T-helper 1 cell treated with Interleukin-12 subunit alpha and Interleukin-12 subunit beta and Interleukin-4 antibody, amounts not matched to agents 30 μg/mL and 1 μg/mL, for 36 hours (primary cell): ENCODE results near the gene PLCH1.

Experiments used
- H3K27ac Mint-ChIP-seq: one replicate; pipeline ENCODE4 v1.8.0; 2021; ENCODE audit warnings: mild to moderate bottlenecking, mixed read lengths
- H3K27me3 Mint-ChIP-seq: one replicate; pipeline ENCODE4 v1.8.0; 2021; ENCODE audit warnings: low read depth, mixed read lengths
- H3K36me3 Mint-ChIP-seq: one replicate; pipeline ENCODE4 v1.8.0; 2021; ENCODE audit warnings: low read depth, mixed read lengths
- H3K4me1 Mint-ChIP-seq: one replicate; pipeline ENCODE4 v1.8.0; 2021; ENCODE audit warnings: low read depth, mixed read lengths
- H3K4me3 Mint-ChIP-seq: one replicate; pipeline ENCODE4 v1.8.0; 2021; ENCODE audit warnings: mild to moderate bottlenecking, moderate library complexity, mixed read lengths
- H3K9me3 Mint-ChIP-seq: one replicate; pipeline ENCODE4 v1.8.0; 2021; ENCODE audit warnings: mixed read lengths

Gene PLCH1

GRCh38 chr3:155457591-155457990 is 287.3 kb downstream of the PLCH1 start:
- Mint-ChIP-seq H3K4me1 (no peaks in the 10 kb centered on the region), H3K36me3 (no peaks in the 10 kb centered on the region), H3K27ac (no peak overlapping the region), H3K4me3 (no peak overlapping the region), H3K9me3 (no peaks in the 10 kb centered on the region), H3K27me3 (no peaks in the 10 kb centered on the region)

- Mint-ChIP-seq H3K27ac (no peak overlapping the region), H3K4me3 (no peak overlapping the region)
These were observed 289.1 kb downstream of the PLCH1 start for GRCh38 chr3:155455765-155456164.

GRCh38 chr3:155453512-155453911 is 291.4 kb downstream of the PLCH1 start:
- no peak overlapping the region for H3K4me3 Mint-ChIP-seq
- no peaks in the 10 kb centered on the region for H3K9me3 Mint-ChIP-seq
- no peaks in the 10 kb centered on the region for H3K27me3 Mint-ChIP-seq
- H3K4me1 Mint-ChIP-seq: no peaks in the 10 kb centered on the region
- no peak overlapping the region for H3K27ac Mint-ChIP-seq
- H3K36me3 Mint-ChIP-seq: no peaks in the 10 kb centered on the region

More at GRCh38 chr3:155455765-155456164, 289.1 kb downstream of the PLCH1 start:
- no peaks in the 10 kb centered on the region for H3K36me3 Mint-ChIP-seq
- H3K4me1 Mint-ChIP-seq: no peaks in the 10 kb centered on the region
- H3K27me3 Mint-ChIP-seq: no peaks in the 10 kb centered on the region
- H3K9me3 Mint-ChIP-seq: no peaks in the 10 kb centered on the region

GRCh38 chr3:155449613-155450267 is 295.1 kb downstream of the PLCH1 start:
- Mint-ChIP-seq H3K27me3 (no peaks in the 10 kb centered on the region), H3K4me1 (no peaks in the 10 kb centered on the region), H3K27ac (no peak overlapping the region), H3K36me3 (no peaks in the 10 kb centered on the region), H3K4me3 (no peak overlapping the region), H3K9me3 (no peaks in the 10 kb centered on the region)

- no peaks in the 10 kb centered on the region for H3K27me3 Mint-ChIP-seq
- no peak overlapping the region for H3K27ac Mint-ChIP-seq
These were observed 296.3 kb downstream of the PLCH1 start for GRCh38 chr3:155448531-155448930.

GRCh38 chr3:155446366-155446765 is 298.5 kb downstream of the PLCH1 start:
- H3K9me3 Mint-ChIP-seq: no peaks in the 10 kb centered on the region
- H3K27me3 Mint-ChIP-seq: no peaks in the 10 kb centered on the region
- no peaks in the 10 kb centered on the region for H3K36me3 Mint-ChIP-seq
- H3K27ac Mint-ChIP-seq: no peak overlapping the region
- no peak overlapping the region for H3K4me3 Mint-ChIP-seq
- H3K4me1 Mint-ChIP-seq: no peaks in the 10 kb centered on the region

More at GRCh38 chr3:155448531-155448930, 296.3 kb downstream of the PLCH1 start:
- H3K36me3 Mint-ChIP-seq: no peaks in the 10 kb centered on the region
- no peak overlapping the region for H3K4me3 Mint-ChIP-seq
- H3K9me3 Mint-ChIP-seq: no peaks in the 10 kb centered on the region
- no peaks in the 10 kb centered on the region for H3K4me1 Mint-ChIP-seq

- Mint-ChIP-seq H3K27me3 (no peaks in the 10 kb centered on the region), H3K36me3 (no peaks in the 10 kb centered on the region), H3K4me1 (no peaks in the 10 kb centered on the region), H3K27ac (no peak overlapping the region), H3K9me3 (no peaks in the 10 kb centered on the region), H3K4me3 (no peak overlapping the region)
These were observed 300.1 kb downstream of the PLCH1 start for GRCh38 chr3:155444771-155445170.

- H3K27me3 Mint-ChIP-seq: no peaks in the 10 kb centered on the region
- no peak overlapping the region for H3K27ac Mint-ChIP-seq
- H3K4me3 Mint-ChIP-seq: no peak overlapping the region
- no peaks in the 10 kb centered on the region for H3K36me3 Mint-ChIP-seq
- no peaks in the 10 kb centered on the region for H3K9me3 Mint-ChIP-seq
- no peaks in the 10 kb centered on the region for H3K4me1 Mint-ChIP-seq
These were observed 301.1 kb downstream of the PLCH1 start for GRCh38 chr3:155443815-155444214.

- Mint-ChIP-seq H3K4me3 (no peak overlapping the region), H3K9me3 (no peaks in the 10 kb centered on the region), H3K27me3 (no peaks in the 10 kb centered on the region), H3K36me3 (no peaks in the 10 kb centered on the region), H3K27ac (no peak overlapping the region), H3K4me1 (no peaks in the 10 kb centered on the region)
These were observed 302.8 kb downstream of the PLCH1 start for GRCh38 chr3:155442072-155442471.

GRCh38 chr3:155441506-155441905 is 303.4 kb downstream of the PLCH1 start:
- Mint-ChIP-seq H3K27me3 (no peaks in the 10 kb centered on the region), H3K4me1 (no peaks in the 10 kb centered on the region), H3K9me3 (no peaks in the 10 kb centered on the region), H3K36me3 (no peaks in the 10 kb centered on the region), H3K4me3 (no peak overlapping the region), H3K27ac (no peak overlapping the region)

GRCh38 chr3:155441026-155441425 is 303.8 kb downstream of the PLCH1 start:
- no peaks in the 10 kb centered on the region for H3K36me3 Mint-ChIP-seq
- no peaks in the 10 kb centered on the region for H3K27me3 Mint-ChIP-seq
- H3K27ac Mint-ChIP-seq: no peak overlapping the region
- H3K4me1 Mint-ChIP-seq: no peaks in the 10 kb centered on the region
- no peak overlapping the region for H3K4me3 Mint-ChIP-seq
- H3K9me3 Mint-ChIP-seq: no peaks in the 10 kb centered on the region

GRCh38 chr3:155435821-155436220 is 309.1 kb downstream of the PLCH1 start:
- H3K27me3 Mint-ChIP-seq: no peaks in the 10 kb centered on the region
- no peak overlapping the region for H3K27ac Mint-ChIP-seq
- no peak overlapping the region for H3K4me3 Mint-ChIP-seq
- H3K36me3 Mint-ChIP-seq: no peaks in the 10 kb centered on the region
- H3K9me3 Mint-ChIP-seq: no peaks in the 10 kb centered on the region
- H3K4me1 Mint-ChIP-seq: no peaks in the 10 kb centered on the region

- Mint-ChIP-seq H3K4me1 (no peaks in the 10 kb centered on the region), H3K4me3 (no peak overlapping the region), H3K36me3 (no peaks in the 10 kb centered on the region), H3K9me3 (peaks cover 9% of the 10 kb centered on the region), H3K27ac (no peak overlapping the region), H3K27me3 (no peaks in the 10 kb centered on the region)
These were observed 312.9 kb downstream of the PLCH1 start for GRCh38 chr3:155431856-155432570.

GRCh38 chr3:155428563-155428962 is 316.3 kb downstream of the PLCH1 start:
- H3K4me1 Mint-ChIP-seq: no peaks in the 10 kb centered on the region
- H3K4me3 Mint-ChIP-seq: no peak overlapping the region
- no peak overlapping the region for H3K27ac Mint-ChIP-seq
- no peaks in the 10 kb centered on the region for H3K27me3 Mint-ChIP-seq
- peaks cover 11% of the 10 kb centered on the region for H3K9me3 Mint-ChIP-seq
- no peaks in the 10 kb centered on the region for H3K36me3 Mint-ChIP-seq

GRCh38 chr3:155426524-155427230 is 318.2 kb downstream of the PLCH1 start:
- Mint-ChIP-seq H3K36me3 (no peaks in the 10 kb centered on the region), H3K4me1 (no peaks in the 10 kb centered on the region), H3K27me3 (no peaks in the 10 kb centered on the region), H3K27ac (no peak overlapping the region), H3K9me3 (peaks cover 11% of the 10 kb centered on the region), H3K4me3 (no peak overlapping the region)
